ENCODE results near the gene TSNAXIP1.

Gene TSNAXIP1

GRCh38 chr16:67782567-67783352 is 23.9 kb upstream of the TSNAXIP1 start:
- DNase-seq = no peak

DNA sequence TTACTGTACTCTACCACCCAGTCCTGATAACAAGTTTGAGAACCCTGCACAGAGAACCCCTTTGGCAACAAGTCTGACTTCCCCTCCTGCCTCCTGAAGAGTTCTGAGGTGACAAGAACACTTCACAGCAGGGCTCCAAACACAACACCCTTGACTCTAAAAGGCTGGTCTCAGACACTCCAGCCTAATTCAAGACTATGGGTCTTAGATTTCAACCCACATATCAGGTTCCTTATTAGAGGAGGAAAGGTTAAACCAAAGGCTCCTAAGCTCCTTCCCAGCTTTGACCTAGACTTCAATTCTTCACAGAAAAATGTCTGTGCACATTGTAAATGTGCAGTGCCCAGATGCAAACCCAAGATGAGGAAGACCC is 23.4 kb upstream of the TSNAXIP1 start:
- no peak for DNase-seq

DNA sequence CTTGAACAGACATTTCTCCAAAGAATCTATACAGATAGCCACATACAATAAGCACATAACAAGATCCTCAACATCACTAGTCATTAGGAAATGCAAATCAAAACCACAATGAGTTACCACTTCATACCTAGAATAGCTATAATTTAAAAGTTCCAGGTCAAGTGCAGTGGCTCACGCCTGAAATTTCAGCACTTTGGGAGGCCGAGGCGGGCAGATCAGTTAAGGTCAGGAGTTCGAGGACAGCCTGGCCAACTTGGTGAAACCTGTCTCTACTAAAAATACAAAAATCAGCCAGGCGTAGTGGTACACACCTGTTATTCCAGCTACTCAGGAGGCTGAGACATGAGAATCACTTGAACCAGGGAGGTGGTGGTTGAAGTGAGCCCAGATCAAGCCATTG is 20.2 kb upstream of the TSNAXIP1 start:
- no peak for DNase-seq

GRCh38 chr16:67790071-67790470 is 16.6 kb upstream of the TSNAXIP1 start:
- DNase-seq = no peak

- no peak for DNase-seq
These were observed 10.5 kb upstream of the TSNAXIP1 start for GRCh38 chr16:67796099-67796718.

DNA sequence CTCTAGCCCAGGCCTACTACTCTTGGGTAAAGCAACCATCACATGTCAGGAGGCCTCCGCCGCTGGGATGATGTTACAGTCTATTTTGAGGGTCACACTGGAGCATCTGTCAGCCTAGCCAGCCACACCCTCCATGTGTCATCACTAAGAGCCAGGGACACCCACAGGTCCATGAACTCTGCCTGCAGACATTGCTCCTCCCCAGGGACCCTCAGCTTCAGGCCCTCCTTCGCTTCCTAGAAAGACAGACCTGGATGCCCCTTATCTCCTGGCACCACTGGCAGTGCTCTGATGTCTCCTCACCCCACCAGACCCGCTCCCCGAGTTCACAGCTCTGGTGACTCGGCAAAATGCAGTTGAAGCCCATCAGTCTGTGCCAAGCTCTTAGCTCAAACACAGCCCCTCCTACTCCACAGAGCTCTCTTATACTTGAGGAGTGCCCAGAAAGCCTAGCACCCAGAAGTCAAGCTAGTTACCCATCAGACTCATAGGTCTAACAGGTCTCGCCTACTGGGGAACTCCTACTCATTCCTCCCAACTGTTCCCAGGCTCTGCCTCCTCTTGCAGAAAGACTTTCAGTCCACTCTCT is 6.3 kb upstream of the TSNAXIP1 start:
- no peak for DNase-seq

DNA sequence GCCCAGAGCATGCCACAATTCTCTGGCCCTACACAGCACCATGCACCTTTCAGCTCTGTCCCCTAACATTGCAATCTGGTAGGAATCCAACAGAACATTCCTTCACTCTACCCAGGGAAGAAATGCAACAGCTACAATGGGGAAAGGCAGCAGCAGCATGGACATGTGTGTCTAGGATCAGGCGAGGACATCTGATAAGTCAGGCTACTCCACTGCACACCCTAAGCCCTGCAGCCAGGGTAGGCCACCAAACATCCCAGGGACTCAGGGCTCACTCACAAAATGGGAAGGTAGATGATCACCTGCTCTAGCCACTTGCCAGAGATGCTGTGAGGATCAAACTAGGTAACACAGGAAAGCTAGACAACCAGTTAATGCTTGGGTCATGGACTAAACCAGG is 5.4 kb upstream of the TSNAXIP1 start:
- DNase-seq = no peak

DNA sequence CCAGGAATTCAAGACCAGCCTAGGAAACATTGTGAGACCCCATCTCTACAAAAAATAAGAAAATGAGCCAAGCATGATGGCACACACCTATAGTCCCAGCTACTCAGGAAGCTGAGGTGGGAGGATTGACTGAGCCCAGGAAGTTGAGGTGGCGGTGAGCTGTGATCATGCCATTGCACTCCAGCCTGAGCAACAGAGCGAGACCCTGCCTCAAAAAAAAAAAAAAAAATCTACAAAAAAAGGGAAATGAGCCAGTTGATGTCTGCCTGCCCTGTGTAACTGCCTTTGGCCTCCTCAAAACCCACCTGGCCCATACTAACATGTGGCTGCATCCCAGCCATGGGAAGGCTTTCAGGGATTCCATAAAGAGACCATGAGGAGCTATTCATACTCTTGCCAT is 4.8 kb upstream of the TSNAXIP1 start:
- DNase-seq = no peak

DNA sequence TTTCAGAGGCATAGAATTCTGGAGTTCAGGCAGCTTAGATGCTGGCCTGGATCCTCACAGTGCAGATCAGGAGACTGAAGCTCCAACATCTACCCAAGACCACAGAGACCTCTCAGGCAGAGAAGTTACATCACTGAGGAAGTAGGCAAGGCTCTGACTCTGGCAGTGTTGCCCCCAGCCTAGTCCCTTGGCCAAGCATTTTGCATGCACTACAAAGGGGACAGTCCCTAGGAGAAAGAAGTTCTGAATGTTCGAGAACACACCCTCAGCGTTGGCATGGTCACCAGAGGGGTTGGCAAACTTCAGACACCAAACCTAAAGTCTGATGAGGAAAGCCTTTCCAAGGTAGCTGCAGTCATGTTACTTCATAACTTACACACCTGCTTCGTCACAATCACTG is 2.8 kb upstream of the TSNAXIP1 start:
- no peak for DNase-seq

DNA sequence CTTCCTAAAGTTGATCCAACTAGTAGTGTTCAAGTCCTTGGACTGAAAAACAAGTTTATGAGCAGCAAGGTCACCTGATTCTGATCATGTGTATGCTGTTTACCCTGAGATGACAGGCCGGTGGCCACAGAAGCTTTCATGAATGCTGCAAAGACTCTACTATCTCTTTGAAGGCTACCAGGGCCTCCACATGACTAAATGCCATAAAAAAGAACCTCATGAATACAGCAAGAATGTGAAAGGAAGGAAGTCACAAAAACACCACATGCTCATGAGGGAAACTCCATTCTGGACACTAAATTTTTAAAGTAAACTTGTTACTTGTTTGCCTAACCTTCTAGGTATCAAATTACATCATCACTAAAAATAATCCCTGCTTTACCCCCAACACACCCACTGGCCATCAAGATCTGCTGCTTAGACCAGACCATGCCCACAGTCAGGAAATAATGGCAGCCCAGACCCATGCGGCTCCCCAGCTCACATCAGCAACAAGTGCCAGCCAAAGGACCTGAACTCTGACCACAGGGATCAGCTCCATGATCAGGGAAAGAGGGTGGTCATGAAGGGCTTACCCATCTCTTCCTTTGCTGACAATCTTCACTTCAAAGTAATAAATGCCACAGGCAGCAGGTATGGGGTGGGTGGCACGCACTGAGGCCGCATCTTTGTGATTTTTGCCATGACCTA is 1.7 kb upstream of the TSNAXIP1 start:
- DNase-seq = no peak

DNA sequence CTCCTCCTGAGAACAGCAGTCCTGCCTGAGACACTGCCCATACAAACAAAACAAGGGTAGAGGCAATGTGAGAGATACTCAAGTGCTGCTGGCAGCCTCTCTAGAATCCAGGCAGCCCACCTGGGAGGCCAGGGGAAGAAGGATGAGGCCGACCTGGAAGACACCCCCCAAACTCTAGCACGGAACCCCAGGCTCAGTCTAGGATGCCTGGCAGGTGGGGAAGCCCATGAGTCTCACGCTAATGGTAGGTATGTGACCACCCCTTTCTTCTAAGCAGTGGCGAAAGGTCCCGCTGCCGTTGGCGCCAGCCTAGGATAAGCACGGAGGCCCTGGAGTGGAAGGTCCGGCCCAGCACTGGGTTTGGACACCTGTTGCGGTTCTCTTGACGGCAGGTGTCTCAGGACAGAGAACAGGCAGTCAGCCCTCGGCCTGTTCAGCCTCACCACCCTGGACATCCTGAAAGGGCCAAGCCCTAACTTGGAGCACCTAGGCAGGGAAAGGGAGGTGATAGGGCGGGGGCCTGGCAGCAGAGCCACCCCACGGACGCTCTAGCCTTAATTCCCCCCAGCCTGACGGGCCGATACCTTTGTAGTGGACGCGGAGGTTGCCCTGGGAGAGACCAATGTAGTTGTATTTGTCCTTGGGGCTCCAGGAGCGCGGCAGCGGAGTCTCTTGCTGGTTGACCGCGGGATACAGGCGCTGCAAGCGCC is 816 bp upstream of the TSNAXIP1 start:
- DNase-seq = no peak

- DNase-seq = no peak
These were observed 526 bp downstream of the TSNAXIP1 start for GRCh38 chr16:67807148-67807682.

DNA sequence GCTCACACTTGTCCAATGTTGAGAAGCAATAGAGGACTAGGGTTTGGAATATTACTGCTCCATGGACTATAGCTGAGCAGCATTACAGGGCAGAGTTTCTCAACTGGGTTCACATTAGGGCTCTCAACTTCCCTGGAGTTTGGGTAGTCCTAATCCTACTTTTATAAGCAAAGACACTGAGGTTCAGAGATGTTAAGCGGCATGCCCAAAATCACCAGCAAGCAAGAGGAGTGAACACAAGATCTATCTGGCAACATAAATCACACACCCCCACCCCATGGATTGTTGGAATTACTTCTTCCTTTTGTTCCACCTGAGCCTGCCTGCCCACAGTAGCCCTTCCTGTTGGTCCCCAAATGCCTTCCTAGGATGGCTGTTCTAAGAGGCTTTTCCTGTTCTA is 5.2 kb downstream of the TSNAXIP1 start:
- no peak for DNase-seq

DNA sequence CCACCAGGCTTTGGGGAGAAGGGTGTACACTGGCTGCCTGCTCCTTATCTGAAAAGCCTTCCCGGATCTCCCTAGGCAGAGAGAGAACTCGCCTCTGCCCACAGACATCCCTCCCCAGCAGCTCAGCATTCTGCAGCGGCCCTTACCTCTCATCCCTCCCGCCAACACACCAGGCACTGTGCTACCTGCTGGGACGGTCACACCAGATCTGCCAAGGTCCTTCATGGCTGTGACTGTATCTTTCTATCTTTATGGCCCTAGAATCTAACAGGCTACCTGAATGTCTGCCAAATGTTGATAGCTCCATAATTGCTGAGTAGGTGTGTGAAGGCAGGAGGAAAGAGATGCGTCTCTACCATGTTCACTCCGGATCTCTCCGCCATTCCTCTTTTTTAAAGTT is 7.9 kb downstream of the TSNAXIP1 start:
- no peak for DNase-seq

DNA sequence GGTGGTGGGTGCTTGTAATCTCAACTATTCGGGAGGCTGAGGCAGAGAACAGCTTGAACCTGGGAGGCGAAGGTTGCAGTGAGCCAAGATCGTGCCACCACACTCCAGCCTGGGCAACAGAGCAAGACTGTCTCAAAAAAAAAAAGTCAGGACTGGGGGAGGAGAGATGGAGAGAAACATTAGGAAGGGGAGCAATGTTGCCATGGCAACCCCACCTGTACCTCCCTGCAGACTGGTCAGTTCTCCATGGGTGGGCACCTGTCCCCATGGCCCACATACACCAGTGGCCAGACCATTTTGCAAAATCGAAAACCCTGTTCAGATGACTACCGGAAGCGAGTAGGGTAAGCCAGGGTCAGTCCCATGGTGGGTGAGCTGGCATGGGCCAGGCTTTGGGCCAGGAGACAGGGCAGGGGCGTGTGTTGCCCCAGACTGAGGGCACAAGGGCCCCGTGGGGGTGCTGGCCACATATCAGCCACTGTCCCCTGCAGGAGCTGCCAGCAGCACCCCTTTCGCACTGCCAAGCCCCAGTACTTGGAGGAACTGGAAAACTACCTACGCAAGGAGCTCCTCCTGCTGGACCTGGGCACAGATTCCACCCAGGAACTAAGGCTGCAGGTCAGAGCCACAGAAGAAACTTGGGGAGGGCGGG is 14.0 kb downstream of the TSNAXIP1 start:
- DNase-seq = no peak

DNA sequence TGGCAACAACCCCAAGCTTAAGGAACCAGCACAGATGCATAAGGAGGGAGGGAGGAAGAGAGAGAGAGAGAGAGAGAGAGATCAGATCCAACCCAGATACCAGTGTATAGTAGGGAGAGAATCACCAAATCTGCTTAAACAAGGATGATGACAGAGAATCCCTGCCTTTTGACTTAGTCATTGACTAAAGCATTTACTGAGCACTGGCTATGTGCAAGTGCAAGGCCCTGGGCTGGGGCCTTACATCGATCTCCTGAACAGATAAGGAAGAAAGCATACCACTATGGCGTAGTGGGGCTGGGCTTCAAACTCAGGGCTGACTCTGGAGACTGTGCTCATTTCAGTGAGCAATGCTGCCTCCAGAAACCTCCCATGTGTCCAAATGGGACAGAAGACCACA is 15.8 kb downstream of the TSNAXIP1 start:
- peak; percentile 17 for DNase-seq

- DNase-seq = no peak
These were observed 18.4 kb downstream of the TSNAXIP1 start for GRCh38 chr16:67825119-67825518.

- no peak for DNase-seq
These were observed 19.2 kb downstream of the TSNAXIP1 start for GRCh38 chr16:67825906-67826305.

- no peak for DNase-seq
These were observed 22.0 kb downstream of the TSNAXIP1 start for GRCh38 chr16:67828651-67829050.

- peak; percentile 77 for DNase-seq
These were observed 26.3 kb downstream of the TSNAXIP1 start for GRCh38 chr16:67833030-67833414.

GRCh38 chr16:67833415-67834241 is 26.9 kb downstream of the TSNAXIP1 start:
- DNase-seq = peak; percentile 90

Measured in fibroblast of skin of scalp (primary cell).